Tibial nerve (tissue), 3 donors: Measurements from ENCODE around the gene GGA1.

Experiments
- POLR2A ChIP-seq, 2 donors: fragments of 450-650 bp; IDR thresholded peaks; one replicate each; pipeline ENCODE4 v1.6.1; 2017; ENCODE audit warnings: antibody characterized with exemption in 2 of 2, mild to moderate bottlenecking in 2 of 2, moderate library complexity in 2 of 2
- TF ChIP-seq, protein P1 (sequence below), 5 experiments: fragments of 200-600 bp in 3 of 5; fragments of 450-650 bp in 2 of 5; sonication (generic) in 3 of 5; IDR thresholded peaks; one replicate each; pipeline ENCODE4 v1.5.1; 2016 to 2019; ENCODE audit warnings: antibody characterized with exemption in 5 of 5, mild to moderate bottlenecking in 3 of 5, moderate library complexity in 2 of 5

DNA sequence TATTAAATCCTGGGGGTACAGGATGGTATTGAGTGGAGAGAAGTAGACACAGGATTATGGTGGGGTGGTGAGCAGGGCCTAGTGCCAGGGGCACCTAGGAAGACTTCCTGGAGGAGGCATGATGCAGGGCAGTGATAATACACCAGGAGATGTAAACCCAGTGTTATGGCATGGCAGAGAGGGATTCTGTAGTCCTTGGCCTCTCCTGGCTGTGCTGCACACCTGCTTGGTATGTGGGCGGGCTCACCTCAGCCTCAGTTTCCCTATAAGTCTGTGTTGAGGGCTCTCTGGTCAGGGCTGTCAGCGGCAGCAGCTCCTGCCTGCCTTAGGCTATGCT lies 52.0 kb downstream of the GGA1 start:
- TF ChIP-seq, protein P1, sequence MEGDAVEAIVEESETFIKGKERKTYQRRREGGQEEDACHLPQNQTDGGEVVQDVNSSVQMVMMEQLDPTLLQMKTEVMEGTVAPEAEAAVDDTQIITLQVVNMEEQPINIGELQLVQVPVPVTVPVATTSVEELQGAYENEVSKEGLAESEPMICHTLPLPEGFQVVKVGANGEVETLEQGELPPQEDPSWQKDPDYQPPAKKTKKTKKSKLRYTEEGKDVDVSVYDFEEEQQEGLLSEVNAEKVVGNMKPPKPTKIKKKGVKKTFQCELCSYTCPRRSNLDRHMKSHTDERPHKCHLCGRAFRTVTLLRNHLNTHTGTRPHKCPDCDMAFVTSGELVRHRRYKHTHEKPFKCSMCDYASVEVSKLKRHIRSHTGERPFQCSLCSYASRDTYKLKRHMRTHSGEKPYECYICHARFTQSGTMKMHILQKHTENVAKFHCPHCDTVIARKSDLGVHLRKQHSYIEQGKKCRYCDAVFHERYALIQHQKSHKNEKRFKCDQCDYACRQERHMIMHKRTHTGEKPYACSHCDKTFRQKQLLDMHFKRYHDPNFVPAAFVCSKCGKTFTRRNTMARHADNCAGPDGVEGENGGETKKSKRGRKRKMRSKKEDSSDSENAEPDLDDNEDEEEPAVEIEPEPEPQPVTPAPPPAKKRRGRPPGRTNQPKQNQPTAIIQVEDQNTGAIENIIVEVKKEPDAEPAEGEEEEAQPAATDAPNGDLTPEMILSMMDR (IDR thresholded peaks at IDR 0.05) = no peak
- no peak for TF ChIP-seq POLR2A (IDR thresholded peaks at IDR 0.05)
